HCT116 (cell line): Measurements from ENCODE around the gene BRMS1L. TPM values are rescaled to one million over a fixed set of nuclear protein-coding genes. Genes with fewer than 3 reads are reported as not detected.
A peak's percentile ranks its signal among the peaks of the same experiment; 100 is the strongest.

Experiments used
- ATAC-seq: fragments of 200-7000 bp; cut with Tn5 transposase; 2 replicates; pipeline ENCODE4 v1.9.1; 2020; ENCODE audit warnings: mild to moderate bottlenecking, moderate library complexity
- BruUV-seq: library from RNA; stranded (reverse); fragments of 400-500 nt; replicated peaks from 2 replicates; lab custom pipeline; 2021; lab: Mats Ljungman, UMichigan
- CTCF ChIA-PET: fragments of 300-600 bp; sonication (Branson Sonifier 250); formaldehyde crosslinking; loops from one replicate; lab custom pipeline; 2021; ENCODE audit warnings: antibody characterized with exemption; lab: Charles Lee
- POLR2A ChIA-PET: fragments of 300-600, 350-600 bp; sonication (Branson Sonifier 250); formaldehyde crosslinking; loops from one replicate; lab custom pipeline; 2021; ENCODE audit warnings: antibody characterized with exemption; lab: Charles Lee
- RAD21 ChIA-PET, 2 experiments: fragments of 300-600 bp; sonication (Branson Sonifier 250); formaldehyde crosslinking; loops; one replicate each; lab custom pipeline; 2023; ENCODE audit warnings: low total read pairs in 2 of 2; ENCODE audit not compliant: uncharacterized antibody in 2 of 2, unreplicated experiment in 2 of 2, low non-redundant PET in 1 of 2; lab: Charles Lee
- DNase-seq: peaks from one replicate; pipeline ENCODE4 v3.0.0-alpha.2; 2010; ENCODE audit warnings: low read depth, low spot score
- H2AFZ ChIP-seq: fragments of 200-600 bp; shearing (Covaris generic), sonication (generic); 2 replicates; pipeline ENCODE4 v1.6.1; 2017; ENCODE audit warnings: low read depth, mixed run types, mixed read lengths, antibody characterized with exemption, low read length; ENCODE audit not compliant: poor library complexity, severe bottlenecking
- H3K27ac ChIP-seq: 2 replicates; pipeline ENCODE4 v1.5.1; 2012; ENCODE audit warnings: low read depth, low read length
- H3K27me3 ChIP-seq: fragments of 200-600 bp; sonication (generic); 2 replicates; pipeline ENCODE4 v1.6.1; 2016; ENCODE audit warnings: mixed run types, low read length, mixed read lengths; ENCODE audit not compliant: insufficient read depth
- H3K36me3 ChIP-seq, 2 experiments: fragments of 200-500 bp in 1 of 2; fragments of 200-600 bp in 1 of 2; sonication (Bioruptor generic) in 1 of 2; sonication (generic) in 1 of 2; 2 replicates each; pipeline versions ENCODE4 v1.5.1 to v1.6.1; 2014 to 2016; ENCODE audit warnings: low read length in 2 of 2, inconsistent platforms in 1 of 2, mixed read lengths in 1 of 2, mixed run types in 1 of 2; ENCODE audit not compliant: insufficient read depth in 2 of 2, control insufficient read depth in 1 of 2
- H3K4me1 ChIP-seq, 2 experiments: fragments of 200-600 bp in 1 of 2; sonication (generic) in 1 of 2; 2 replicates each; pipeline versions ENCODE4 v1.5.1 to v1.6.1; 2012 to 2017; ENCODE audit warnings: low read length in 2 of 2, inconsistent platforms in 1 of 2, mild to moderate bottlenecking in 1 of 2, mixed read lengths in 1 of 2, mixed run types in 1 of 2, moderate library complexity in 1 of 2; ENCODE audit not compliant: insufficient read depth in 2 of 2, control insufficient read depth in 1 of 2
- H3K4me2 ChIP-seq: fragments of 200-600 bp; sonication (generic); 2 replicates; pipeline ENCODE4 v1.6.1; 2017; ENCODE audit warnings: mixed run types, low read length, mixed read lengths
- H3K4me3 ChIP-seq, 2 experiments: fragments of 200-600 bp in 1 of 2; sonication (generic) in 1 of 2; replicated peaks in 1 of 2; 2 replicates each; pipeline ENCODE4 v1.5.1; 2011 to 2016; ENCODE audit warnings: low read length in 2 of 2, control low read depth in 1 of 2, low read depth in 1 of 2, mild to moderate bottlenecking in 1 of 2, mixed read lengths in 1 of 2, mixed run types in 1 of 2
- H3K79me2 ChIP-seq: fragments of 200-600 bp; sonication (generic); 2 replicates; pipeline ENCODE4 v1.6.1; 2017; ENCODE audit warnings: mild to moderate bottlenecking, mixed run types, low read length, moderate library complexity, mixed read lengths; ENCODE audit not compliant: insufficient read depth
- H3K9ac ChIP-seq: fragments of 200-600 bp; sonication (generic); 2 replicates; pipeline ENCODE4 v1.6.1; 2016; ENCODE audit warnings: low read length, mixed read lengths
- H3K9me2 ChIP-seq: fragments of 200-600 bp; sonication (generic), shearing (Covaris generic); 2 replicates; pipeline ENCODE4 v1.6.1; 2017; ENCODE audit warnings: mixed run types, mild to moderate bottlenecking, moderate library complexity; ENCODE audit not compliant: insufficient read depth
- H3K9me3 ChIP-seq, 2 experiments: fragments of 200-500 bp in 1 of 2; fragments of 200-600 bp in 1 of 2; sonication (Bioruptor generic) in 1 of 2; sonication (generic) in 1 of 2; 2 replicates each; pipeline ENCODE4 v1.6.1; 2014 to 2017; ENCODE audit warnings: low read length in 2 of 2, mixed read lengths in 2 of 2, inconsistent platforms in 1 of 2, low read depth in 1 of 2, mild to moderate bottlenecking in 1 of 2, mixed run types in 1 of 2, moderate library complexity in 1 of 2; ENCODE audit not compliant: control insufficient read depth in 1 of 2, insufficient read depth in 1 of 2
- H4K20me1 ChIP-seq: fragments of 200-600 bp; sonication (generic), shearing (Covaris generic); 2 replicates; pipeline ENCODE4 v1.6.1; 2017; ENCODE audit warnings: mixed run types, mild to moderate bottlenecking, moderate library complexity; ENCODE audit not compliant: insufficient read depth
- CBX3 ChIP-seq: IDR thresholded peaks from 2 replicates; pipeline ENCODE4 v1.6.1; 2012; ENCODE audit warnings: low read depth
- CEBPB ChIP-seq: IDR thresholded peaks from 2 replicates; pipeline ENCODE4 v1.6.1; 2012; ENCODE audit warnings: low read depth
- CTCF ChIP-seq, 3 experiments: fragments of 200-600 bp in 1 of 3; sonication (generic) in 1 of 3; IDR thresholded peaks in 2 of 3; conservative IDR thresholded peaks in 1 of 3; 2 replicates each; pipeline ENCODE4 v1.5.1; 2012 to 2017; ENCODE audit warnings: low read depth in 2 of 3, low read length in 2 of 3, antibody characterized with exemption in 1 of 3, borderline replicate concordance in 1 of 3, control low read depth in 1 of 3, mild to moderate bottlenecking in 1 of 3, mixed read lengths in 1 of 3, mixed run types in 1 of 3, moderate library complexity in 1 of 3; ENCODE audit not compliant: insufficient read depth in 1 of 3
- EGR1 ChIP-seq: IDR thresholded peaks from 2 replicates; pipeline ENCODE4 v1.6.1; 2012; ENCODE audit warnings: low read depth
- ELF1 ChIP-seq: IDR thresholded peaks from 2 replicates; pipeline ENCODE4 v1.6.1; 2012; ENCODE audit warnings: low read depth, borderline replicate concordance
- EZH2 ChIP-seq: fragments of 200-600 bp; sonication (generic); IDR thresholded peaks from 2 replicates; pipeline ENCODE4 v1.6.1; 2017; ENCODE audit warnings: antibody characterized with exemption, mixed run types
- EZH2phosphoT487 ChIP-seq: fragments of 200-600 bp; IDR thresholded peaks from 2 replicates; pipeline ENCODE4 v1.6.1; 2018; ENCODE audit warnings: antibody characterized with exemption, borderline replicate concordance
- FOSL1 ChIP-seq: IDR thresholded peaks from 2 replicates; pipeline ENCODE4 v1.6.1; 2012; ENCODE audit warnings: low read depth
- POLR2A ChIP-seq: IDR thresholded peaks from 2 replicates; pipeline ENCODE4 v1.7.0; 2011; ENCODE audit warnings: borderline replicate concordance; ENCODE audit not compliant: insufficient read depth, insufficient read length; ENCODE audit errors: extremely low read depth
- POLR2AphosphoS5 ChIP-seq: IDR thresholded peaks from 2 replicates; pipeline ENCODE4 v1.6.1; 2011; ENCODE audit warnings: mild to moderate bottlenecking, low read depth, low read length, moderate library complexity
- RAD21 ChIP-seq: IDR thresholded peaks from 2 replicates; pipeline ENCODE4 v1.6.1; 2012; ENCODE audit warnings: low read depth, mild to moderate bottlenecking
- SIN3A ChIP-seq: IDR thresholded peaks from 2 replicates; pipeline ENCODE4 v1.6.1; 2012; ENCODE audit warnings: low read depth
- SP1 ChIP-seq: IDR thresholded peaks from 2 replicates; pipeline ENCODE4 v1.6.1; 2012; ENCODE audit warnings: low read depth
- SRF ChIP-seq: IDR thresholded peaks from 2 replicates; pipeline ENCODE4 v1.6.1; 2012; ENCODE audit warnings: low read depth
- TCF7L2 ChIP-seq: IDR thresholded peaks from 2 replicates; pipeline ENCODE4 v1.7.0; 2011; ENCODE audit warnings: borderline replicate concordance, inconsistent platforms; ENCODE audit not compliant: insufficient read depth, insufficient read length; ENCODE audit errors: extremely low read depth
- YY1 ChIP-seq: IDR thresholded peaks from 2 replicates; pipeline ENCODE4 v1.6.1; 2011; ENCODE audit warnings: low read length, low read depth, moderate library complexity, mild to moderate bottlenecking; ENCODE audit not compliant: insufficient replicate concordance; ENCODE audit errors: extremely low read depth
- ZBTB33 ChIP-seq: IDR thresholded peaks from 2 replicates; pipeline ENCODE4 v1.6.1; 2011; ENCODE audit warnings: mild to moderate bottlenecking, low read length, moderate library complexity; ENCODE audit not compliant: insufficient replicate concordance; ENCODE audit errors: extremely low read depth
- ZNF274 ChIP-seq: fragments of 200-500 bp; sonication (Bioruptor generic); IDR thresholded peaks from 2 replicates; pipeline ENCODE4 v1.6.1; 2014; ENCODE audit warnings: mild to moderate bottlenecking, low read depth, low read length, inconsistent platforms
- intact Hi-C: fragments of 100-400 bp; cut with micrococcal nuclease; formaldehyde crosslinking; loops from 2 replicates; pipeline ENCODE4 v1.10.0; 2022
- total RNA-seq: library from RNA; stranded (reverse); gene quantifications from one replicate; pipeline ENCODE4 v1.2.1, GENCODE V29; 2021; ENCODE audit not compliant: unreplicated experiment
- TF ChIP-seq, protein P1 (sequence below): IDR thresholded peaks from 2 replicates; pipeline ENCODE4 v1.6.1; 2012; ENCODE audit warnings: low read depth

BRMS1L gene
- total RNA-seq, 1 experiment from 2014 or later = 6.2 TPM

GRCh38 chr14:35897616-35898111, 71.5 kb downstream of the BRMS1L start:
- peak; percentile 82 for ATAC-seq

More at GRCh38 chr14:35897616-35898111, 71.5 kb downstream of the BRMS1L start:
- H3K9me3 ChIP-seq = 0 out of 4 replicates have a peak, but pooled peaks cover 0 to 4% of the 10 kb centered on the region in 2 experiments
- RAD21 ChIA-PET = no interaction called here
- H3K79me2 ChIP-seq = no peaks in the 10 kb centered on the region
- no peak overlapping the region for H3K27ac ChIP-seq
- POLR2A ChIA-PET = no interaction called here
- DNase-seq = no peak
- H3K4me1 ChIP-seq = peaks cover 2 to 6% of the 10 kb centered on the region in 2 experiments; a peak in 1 of 4 replicates
- no peak for TF ChIP-seq CTCF (IDR thresholded peaks at IDR 0.05 in 2 of 3, conservative IDR thresholded peaks at IDR 0.05 in 1 of 3; ENCODE audit: borderline replicate concordance in 1 of 3, insufficient read depth in 1 of 3, low read depth in 2 of 3, low read length in 2 of 3)
- no peak for TF ChIP-seq CEBPB
- TF ChIP-seq EGR1 = no peak
- TF ChIP-seq RAD21 = no peak
- TF ChIP-seq POLR2A = no peak
- no peak for TF ChIP-seq ZNF274
- TF ChIP-seq TCF7L2 = no peak
- no peak for TF ChIP-seq EZH2phosphoT487
- TF ChIP-seq ZBTB33 = no peak
- no peak for TF ChIP-seq FOSL1
- TF ChIP-seq SP1 = no peak
- no peak for TF ChIP-seq EZH2
- no peak for TF ChIP-seq CBX3
- no peak for TF ChIP-seq SIN3A
- TF ChIP-seq, protein P1, sequence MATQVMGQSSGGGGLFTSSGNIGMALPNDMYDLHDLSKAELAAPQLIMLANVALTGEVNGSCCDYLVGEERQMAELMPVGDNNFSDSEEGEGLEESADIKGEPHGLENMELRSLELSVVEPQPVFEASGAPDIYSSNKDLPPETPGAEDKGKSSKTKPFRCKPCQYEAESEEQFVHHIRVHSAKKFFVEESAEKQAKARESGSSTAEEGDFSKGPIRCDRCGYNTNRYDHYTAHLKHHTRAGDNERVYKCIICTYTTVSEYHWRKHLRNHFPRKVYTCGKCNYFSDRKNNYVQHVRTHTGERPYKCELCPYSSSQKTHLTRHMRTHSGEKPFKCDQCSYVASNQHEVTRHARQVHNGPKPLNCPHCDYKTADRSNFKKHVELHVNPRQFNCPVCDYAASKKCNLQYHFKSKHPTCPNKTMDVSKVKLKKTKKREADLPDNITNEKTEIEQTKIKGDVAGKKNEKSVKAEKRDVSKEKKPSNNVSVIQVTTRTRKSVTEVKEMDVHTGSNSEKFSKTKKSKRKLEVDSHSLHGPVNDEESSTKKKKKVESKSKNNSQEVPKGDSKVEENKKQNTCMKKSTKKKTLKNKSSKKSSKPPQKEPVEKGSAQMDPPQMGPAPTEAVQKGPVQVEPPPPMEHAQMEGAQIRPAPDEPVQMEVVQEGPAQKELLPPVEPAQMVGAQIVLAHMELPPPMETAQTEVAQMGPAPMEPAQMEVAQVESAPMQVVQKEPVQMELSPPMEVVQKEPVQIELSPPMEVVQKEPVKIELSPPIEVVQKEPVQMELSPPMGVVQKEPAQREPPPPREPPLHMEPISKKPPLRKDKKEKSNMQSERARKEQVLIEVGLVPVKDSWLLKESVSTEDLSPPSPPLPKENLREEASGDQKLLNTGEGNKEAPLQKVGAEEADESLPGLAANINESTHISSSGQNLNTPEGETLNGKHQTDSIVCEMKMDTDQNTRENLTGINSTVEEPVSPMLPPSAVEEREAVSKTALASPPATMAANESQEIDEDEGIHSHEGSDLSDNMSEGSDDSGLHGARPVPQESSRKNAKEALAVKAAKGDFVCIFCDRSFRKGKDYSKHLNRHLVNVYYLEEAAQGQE = no peak
- no peak for TF ChIP-seq ELF1
- no peak for TF ChIP-seq POLR2AphosphoS5
- TF ChIP-seq SRF = no peak
- no peak for TF ChIP-seq YY1
- no peak overlapping the region for H3K4me2 ChIP-seq
- no peaks in the 10 kb centered on the region for H3K36me3 ChIP-seq
- no peaks in the 10 kb centered on the region for H4K20me1 ChIP-seq
- H3K9ac ChIP-seq = no peak overlapping the region
- H2AFZ ChIP-seq = no peak overlapping the region
- H3K27me3 ChIP-seq = no peaks in the 10 kb centered on the region
- CTCF ChIA-PET = interaction anchor here (0.6 to 0.8 kb wide), 2 partner anchors 15 to 1510 kb away, joined by 3 to 4 read pairs; no protein-coding TSS in a partner anchor
- BruUV-seq = no TSS peak
- intact Hi-C loops = no loop called here
- no peak overlapping the region for H3K4me3 ChIP-seq
- H3K9me2 ChIP-seq = no peaks in the 10 kb centered on the region
